Central memory CD4-positive, alpha-beta T cell (primary cell): Measurements from ENCODE around the gene GCN1.

Experiments
- DNase-seq: peaks from one replicate; pipeline ENCODE4 v3.0.0; 2022

The GCN1 gene

DNA sequence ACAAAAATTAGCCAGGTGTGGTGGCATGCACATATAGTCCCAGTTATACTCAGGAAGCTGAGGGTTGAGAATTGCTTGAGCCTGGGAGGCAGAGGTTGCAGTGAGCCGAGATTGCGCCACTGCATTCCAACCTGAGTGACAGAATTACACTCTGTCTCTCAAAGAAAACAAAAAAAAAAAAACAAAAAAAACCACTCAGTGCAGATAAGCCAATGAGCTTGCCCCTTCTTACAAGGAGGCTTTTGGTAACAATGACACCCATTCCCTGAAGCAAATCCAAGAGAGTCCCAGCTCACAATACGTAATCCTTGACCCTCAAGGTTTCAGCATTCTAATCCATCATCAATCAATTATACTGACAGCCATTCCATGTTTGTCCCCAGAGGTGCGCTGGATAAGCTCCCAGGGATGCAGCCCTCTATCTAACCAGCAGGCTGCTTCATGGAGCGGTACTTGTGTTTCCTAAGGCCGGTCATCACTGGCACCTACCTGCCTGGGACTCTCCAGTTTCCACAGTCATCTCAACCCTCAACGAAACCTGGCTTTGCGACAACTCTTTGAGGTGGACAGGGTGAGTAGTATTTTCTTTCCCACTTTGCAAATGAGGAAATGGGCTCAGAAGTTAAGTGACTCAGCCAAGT, 12.4 kb downstream of the GCN1 start:
- DNase-seq, result no peak

DNA sequence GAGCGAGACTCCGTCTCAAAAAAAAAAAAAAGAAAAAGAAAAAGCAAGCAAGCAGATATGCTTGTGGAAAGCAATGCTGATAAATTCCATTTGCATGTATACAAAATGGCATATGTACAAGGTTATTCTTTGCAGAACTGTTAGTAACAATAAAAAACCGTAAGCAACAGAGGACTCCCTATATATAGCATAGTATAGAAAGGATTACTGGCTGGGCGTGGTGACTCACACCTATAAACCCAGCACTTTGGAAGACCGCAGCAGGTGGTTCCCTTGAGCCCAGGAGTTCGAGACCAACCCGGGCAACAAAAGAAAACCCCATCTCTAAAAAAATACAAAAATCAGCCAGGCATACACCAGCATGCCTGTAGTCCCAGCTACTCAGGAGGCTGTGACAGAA, 13.5 kb downstream of the GCN1 start:
- no peak for DNase-seq

DNA sequence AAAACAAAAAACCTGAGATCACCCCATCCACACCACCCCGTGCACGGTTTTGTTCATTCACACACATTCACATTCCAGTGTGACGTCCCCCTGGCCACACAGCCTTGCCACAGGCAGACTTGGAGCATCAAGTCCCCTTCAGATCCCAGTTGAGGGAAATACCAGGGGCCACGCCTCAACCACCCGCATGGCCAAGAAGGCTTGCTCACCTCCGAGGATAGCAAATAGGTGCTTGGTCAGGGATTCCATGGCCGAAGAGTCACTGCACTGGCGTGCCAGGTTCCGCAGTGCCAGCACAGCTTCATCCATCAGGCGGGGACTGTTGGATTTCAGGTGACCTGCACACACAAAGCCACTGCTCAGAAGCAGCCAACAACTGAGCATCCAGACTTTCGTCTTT, 19.0 kb downstream of the GCN1 start:
- DNase-seq, result no peak

DNA sequence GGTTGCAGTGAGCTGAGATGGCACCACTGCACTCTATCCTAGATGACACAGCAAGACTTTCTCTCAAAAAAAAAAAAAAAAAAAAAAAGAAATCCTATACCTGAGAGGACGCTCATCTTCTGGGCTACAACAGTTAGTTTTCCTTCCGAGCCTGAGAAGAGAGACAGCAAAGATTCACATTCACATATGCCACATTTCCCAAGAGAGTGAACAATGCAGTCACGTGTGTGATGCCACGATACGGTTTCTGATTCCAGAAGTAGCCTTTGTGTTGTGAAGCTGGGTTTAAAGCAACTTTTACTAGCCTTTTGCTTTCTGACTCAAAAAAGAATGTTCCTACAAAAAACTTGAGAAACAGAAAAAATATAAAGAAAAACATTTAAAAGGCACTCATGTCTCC, 19.5 kb downstream of the GCN1 start:
- DNase-seq, result no peak

DNA sequence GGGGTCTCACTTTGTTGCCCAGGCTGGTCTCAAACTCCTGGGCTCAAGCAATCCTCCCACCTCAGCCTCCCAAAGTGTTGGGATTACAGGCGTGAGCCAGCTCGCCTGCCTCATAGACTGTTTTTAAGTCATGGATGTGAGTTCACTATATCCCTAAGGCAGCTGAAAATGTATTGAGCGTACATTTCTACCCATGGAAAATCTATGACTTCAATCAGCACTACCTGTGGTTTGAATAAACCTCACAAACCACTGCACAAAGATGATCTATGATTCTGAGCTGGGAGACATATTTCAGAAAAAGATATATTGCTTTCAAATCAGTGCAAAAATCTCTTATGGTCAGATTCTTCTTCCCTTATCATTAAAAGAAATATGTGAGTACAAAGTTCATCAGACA, 22.5 kb downstream of the GCN1 start:
- DNase-seq, result no peak

DNA sequence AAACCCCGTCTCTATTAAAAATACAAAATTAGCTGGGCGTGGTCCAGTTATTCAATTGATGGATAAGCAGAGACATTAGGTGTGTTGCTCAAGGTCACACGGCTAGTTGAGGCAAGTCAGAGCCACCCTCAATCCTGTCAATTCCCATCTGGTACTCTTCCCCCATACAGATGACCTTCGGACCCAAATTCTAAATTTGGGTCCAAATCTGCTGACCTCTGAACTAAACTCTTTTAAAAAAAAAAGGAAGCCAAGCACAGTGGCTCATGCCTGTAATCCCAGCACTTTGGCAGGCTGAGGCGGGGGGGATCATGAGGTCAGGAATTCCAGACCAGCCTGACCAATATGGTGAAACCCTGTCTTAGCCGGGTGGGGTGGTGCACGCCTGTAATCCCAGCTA, 23.9 kb downstream of the GCN1 start:
- DNase-seq, result no peak

DNA sequence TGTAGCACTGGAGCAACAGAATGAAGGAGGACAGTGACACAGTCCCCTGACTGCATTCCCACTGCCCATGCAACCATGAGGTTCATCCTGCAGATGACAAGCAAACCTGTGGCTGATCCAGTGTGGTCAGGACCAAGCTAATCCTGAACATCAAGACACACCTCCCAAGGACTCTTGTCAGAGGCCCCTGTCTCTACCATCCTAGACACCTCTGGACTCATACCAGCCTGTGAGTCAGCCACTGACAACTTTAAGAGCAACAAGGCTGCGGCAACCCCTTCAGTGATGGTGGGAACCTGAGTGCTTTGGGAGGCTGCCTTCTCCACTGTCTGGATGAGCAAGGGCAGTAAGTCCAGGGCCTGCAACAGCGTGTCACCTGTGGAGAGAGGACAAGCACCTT, 24.6 kb downstream of the GCN1 start:
- DNase-seq, result no peak

DNA sequence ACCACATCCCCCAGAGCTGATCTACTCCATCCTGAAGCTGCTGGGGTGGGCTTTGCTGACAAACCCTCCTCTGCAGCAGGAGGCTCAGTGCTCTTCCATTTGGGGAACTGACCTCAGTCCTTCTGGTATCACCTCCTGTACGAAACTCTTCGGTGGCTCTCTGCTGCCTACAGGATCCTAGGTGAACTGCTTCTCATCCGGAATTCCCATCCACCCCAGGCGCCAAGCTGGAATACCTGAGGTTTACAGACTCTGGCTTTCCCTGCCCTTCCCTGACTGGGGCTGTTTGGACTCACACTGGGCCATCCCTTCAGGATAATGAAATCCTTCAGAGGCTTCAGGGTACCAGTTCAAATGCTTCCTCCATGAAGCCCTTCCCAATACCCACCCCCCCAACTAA, 26.2 kb downstream of the GCN1 start:
- DNase-seq, result no peak

DNA sequence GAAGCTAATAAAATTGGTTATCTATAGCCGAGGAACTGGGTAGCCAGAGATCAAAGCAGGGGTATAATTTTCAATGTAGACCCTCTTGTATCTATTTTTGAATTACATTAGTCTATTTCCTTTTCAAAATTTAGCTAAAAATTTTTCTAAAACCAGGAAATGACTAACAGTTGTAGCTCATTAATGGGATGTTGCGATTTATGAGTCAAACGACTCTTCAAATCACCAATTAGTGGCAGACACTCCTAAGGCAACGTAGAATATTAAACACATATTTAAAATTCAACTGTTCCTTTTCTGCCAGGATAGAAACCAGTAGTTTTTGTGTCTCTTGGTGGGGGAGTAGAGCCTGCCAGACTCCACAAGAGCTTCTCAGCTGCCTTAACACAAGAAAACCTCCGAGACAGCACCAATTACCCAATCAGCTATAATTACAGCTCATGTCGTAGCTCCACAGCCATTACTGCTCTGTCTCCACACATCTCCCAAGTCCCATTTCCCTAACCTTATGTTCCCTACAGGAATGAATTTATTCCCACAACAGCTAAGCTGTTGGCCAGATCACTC, 26.9 kb downstream of the GCN1 start:
- no peak for DNase-seq

DNA sequence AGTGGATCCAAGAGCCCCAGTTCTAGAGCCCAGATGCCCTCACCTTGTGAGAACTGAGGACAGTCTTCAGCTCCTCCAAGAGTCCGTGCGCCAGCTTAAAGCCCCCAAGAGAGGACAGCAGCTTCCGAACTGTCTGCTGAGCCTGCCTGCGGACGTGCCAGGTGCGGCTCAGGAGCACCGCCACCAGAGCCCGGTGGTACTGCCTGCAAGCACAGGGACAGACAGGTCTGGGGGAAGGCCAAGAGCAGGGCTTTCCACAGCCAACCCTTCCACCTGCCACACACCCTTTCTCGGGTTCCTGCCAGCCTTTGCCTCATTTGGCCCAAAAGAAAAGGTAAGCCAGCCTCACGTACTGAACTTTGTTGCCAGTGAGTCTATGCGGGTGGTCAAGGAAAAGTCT, 30.2 kb downstream of the GCN1 start:
- DNase-seq, result no peak

DNA sequence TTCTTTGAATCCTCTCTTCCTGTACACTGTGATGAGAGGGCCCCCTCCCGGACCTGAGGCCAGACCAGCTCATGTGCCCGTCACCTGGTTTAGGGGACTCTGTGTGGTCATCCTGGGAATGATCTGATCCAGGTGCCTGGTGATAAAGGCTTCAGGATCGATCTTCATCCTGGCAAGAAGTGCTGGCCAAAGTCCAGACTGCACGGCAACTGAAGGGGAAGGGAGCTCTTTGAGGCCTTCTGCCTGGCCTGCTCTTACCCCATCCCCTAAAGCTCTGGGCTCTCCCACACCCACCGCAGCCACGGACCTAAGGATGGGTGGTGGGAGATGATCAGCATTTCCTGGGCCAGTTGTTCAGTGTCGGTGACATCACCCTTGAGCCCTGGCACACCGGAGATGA, 31.8 kb downstream of the GCN1 start:
- no peak for DNase-seq

DNA sequence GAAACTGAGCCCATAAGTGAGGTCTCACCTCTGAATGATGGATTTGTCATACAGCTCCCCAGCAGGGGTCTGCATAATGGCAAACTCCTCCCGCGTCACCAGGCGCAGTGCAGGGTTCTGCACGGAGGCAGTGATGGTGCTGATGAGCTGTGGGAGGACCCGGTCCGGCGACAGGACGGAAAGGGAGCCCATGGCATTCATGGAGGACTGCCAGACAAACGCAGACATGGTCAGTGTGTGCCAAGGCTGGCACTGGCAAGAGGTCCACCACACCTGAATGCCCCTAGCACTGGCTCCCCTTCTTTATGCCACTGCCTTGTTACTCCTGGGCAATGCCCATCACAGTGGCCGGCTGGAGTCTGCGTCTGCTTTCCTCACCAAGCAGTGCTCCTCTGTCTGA, 32.7 kb downstream of the GCN1 start:
- DNase-seq, result no peak

DNA sequence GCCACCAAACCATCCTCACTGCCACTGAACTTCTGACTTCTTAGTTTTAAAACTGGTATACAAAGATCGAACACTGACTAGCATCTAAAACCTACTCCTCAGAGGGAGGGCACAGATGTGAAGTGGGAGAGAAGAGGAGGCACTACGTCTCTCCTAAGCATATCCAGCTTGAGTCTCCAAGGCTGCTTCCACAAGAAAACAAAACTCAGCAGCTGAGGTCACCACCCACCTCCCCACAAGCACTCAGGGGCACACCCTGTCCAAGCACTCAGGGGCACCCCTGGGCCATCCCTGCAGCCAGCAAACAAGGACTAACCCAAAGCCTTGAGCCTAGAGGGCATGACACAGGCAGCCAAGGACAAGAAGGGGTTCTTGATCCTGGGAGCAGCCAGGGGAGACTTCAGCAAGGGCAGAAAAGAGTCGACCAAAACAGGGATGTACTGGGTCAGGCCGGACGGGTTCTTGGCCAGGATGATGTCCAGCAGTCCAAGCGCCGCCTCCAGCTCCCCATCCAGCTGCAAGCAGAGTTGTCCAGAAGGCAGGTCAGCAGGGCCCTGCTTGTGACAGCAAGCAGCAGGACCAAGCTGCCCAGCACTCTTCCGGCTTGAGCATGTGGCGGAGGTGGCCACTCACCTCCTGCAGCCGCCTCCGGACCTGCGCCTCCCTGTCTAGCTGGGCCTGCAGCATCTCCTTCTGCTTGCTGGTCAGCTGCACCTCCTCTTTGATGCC, 34.8 kb downstream of the GCN1 start:
- DNase-seq, result no peak

DNA sequence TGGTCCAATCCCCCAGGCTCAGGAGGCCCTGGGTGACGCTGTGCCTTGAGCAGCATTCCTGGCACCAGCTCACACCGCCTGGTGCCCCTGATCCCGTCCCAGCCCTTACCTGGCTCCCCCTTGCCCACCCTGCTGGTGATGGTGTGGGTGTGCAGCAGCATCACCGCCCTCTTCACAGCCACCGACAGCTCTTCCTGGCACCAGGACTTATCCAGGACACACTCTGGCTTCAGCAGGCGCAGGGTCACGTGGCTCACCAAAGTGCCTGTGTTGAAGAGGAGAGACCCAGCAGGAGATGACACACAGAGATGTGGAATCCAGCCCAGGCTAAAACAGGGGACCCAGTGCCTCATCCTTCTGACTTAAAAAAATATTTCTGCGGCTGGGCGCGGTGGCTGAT, 36.2 kb downstream of the GCN1 start:
- no peak for DNase-seq

DNA sequence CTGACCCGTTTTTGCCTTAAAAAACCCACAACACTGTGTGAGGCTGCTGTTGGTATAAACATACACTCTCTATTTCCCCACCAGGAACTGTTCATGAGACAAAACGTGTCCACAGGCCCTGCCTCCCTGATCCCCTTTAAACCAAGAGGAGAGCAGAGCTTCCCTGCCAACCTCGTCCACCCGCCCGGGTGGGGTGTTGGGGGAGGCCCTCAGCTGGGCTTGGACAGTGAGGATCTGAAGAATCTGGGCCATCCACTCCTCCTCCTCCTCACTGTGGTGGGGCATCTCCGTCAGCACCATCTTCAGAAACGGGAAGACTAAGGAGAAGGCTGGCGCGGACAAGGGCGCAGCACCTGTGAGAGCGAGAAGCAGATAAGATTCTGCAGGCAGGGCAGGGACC, 36.8 kb downstream of the GCN1 start:
- no peak for DNase-seq

DNA sequence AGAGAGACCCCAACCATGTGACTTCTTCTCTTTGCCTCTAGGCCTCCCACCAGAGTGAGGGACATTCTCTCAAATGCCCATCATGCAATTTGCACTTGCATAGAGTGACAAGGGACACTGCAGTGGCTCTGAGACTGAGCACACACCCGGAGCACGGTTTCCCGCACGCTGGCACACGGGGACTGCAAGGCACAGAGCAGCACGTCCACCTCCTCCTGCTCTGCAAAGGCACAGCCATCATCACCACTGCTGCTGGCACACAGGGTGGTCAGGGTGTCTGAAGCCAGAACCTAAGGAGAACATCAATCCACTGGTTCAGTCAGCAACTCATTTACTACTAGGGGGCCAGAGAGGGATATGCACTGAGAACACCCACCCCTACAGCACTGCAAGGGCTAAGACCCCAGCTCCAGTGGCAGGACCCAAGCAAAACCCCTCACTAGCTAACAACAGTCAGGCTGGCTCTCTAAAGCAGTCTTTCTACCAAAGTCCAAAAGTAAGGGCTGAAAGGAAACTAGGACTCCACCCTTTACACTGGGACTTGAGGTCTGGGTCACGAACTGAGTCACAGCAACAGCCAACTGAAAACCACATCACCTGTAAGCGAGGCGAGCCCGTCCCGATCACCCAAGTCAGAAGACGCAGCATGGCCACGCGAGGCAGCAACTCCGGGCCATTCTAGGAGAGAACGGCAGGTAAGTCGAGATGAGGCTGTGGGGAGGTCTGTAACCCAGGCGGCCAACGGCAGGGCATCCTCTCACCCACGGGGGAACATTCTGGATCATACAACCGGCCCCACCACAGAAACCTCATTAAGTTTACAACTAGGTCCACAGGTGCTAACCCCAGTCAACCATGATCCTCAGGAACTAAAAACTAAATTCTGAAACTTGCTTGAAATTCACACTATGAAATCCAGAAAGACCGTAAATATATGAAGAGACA, 37.9 kb downstream of the GCN1 start:
- no peak for DNase-seq

DNA sequence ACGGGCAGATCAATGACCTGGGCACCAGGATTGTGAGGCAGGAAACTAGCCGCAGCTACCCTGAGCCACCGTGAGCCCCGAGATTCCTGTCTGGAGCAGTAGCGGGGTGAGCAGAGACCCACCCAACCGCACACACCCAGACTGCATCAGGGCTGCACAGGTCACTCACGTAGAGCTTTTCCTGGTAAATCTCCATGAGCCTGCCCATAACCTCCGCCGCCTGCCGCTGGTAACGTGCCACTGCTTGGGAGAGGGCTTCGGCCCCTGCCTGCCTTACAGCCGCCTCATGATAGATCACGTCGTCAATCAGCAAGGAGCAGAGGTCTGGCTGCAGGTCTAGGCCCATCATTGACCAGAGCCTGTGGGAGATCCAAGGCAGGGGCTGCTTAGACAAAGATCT, 39.4 kb downstream of the GCN1 start:
- DNase-seq, result no peak

DNA sequence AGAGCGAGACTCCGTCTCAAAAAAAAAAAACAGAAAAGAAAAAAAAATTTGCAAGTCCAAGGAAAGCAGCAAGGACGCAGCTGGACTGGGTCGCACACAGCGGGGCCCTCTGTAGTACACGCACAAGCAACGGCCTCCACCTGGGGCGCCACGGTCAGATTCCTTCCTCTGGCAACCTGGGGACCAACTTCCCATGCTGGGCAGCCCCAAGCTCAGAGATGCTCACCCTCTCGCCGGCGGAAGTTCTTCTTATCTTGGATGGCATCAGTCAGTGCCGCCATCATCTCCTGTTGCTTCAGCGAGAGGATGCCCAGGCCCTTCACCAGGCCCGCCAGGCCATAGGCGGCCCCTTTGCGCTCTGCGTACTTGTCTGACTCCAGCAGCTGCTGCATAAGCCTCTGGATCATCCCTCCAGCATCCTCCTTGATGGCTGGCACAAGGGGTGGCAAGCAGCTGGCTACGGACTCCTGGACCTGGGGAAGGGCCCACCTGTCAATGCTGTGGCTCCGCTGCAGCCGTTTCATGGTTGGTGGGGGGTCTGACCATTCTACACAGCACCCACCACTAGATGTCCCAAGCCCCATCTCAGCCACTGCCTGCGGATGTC, 43.5 kb downstream of the GCN1 start:
- DNase-seq, result no peak

DNA sequence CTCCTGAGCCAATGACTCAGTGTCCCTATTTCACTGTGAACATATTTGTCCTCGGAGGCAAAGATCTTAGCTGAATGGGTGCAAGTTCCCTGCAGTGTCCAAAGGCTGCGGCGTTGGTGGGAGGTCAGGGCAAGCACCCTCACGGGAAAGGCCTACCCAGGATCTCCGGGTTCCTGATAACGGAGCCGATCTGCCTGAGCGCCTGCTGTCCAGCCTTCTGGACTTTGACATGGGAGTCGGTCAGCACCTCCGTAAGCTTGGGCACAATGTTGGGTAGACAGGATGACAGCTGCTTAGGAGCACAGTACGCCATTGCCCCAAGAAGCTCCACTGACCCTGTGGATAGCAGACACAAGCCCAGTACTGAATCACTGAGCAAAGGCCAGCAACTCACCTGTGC, 46.5 kb downstream of the GCN1 start:
- DNase-seq, result no peak

DNA sequence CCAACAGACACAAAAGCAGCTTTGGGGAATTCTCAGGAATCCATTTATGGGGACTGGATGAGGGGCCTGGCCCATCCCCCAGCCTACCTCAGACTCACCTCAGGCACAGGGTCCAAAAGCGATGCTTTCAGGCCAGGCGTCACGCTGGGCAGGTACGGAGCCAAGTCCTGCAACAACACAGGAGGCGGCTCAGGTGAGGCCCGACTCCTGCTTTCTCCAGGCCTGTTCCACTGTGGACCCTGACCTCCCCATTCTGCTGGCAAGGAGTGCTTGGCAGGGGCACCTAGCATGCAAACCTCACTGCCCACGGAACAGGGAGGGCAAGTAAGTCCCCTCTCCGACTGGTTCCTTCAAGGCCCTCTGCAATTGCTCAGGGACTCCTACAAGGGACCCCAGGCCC, 49.4 kb downstream of the GCN1 start:
- no peak for DNase-seq

DNA sequence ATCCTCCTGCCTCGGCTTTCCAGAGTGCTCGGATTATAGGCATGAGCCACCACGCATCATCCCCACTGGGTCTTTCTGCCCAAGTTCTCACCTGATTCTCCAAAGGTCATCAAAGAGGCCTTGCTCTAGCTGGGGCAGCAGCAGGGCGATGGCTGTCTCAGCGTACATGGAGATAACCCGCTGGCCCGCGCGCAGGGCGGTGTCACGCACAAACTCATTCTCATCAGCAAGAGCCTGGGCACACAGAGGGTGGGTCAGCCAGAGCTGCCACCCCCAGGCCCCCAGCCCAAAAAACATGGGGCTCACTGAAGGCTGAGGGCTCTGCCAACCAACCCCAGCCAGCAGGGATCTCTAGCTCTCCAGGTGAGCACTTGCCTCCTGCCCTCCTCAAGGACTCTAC, 50.3 kb downstream of the GCN1 start:
- DNase-seq, result no peak

DNA sequence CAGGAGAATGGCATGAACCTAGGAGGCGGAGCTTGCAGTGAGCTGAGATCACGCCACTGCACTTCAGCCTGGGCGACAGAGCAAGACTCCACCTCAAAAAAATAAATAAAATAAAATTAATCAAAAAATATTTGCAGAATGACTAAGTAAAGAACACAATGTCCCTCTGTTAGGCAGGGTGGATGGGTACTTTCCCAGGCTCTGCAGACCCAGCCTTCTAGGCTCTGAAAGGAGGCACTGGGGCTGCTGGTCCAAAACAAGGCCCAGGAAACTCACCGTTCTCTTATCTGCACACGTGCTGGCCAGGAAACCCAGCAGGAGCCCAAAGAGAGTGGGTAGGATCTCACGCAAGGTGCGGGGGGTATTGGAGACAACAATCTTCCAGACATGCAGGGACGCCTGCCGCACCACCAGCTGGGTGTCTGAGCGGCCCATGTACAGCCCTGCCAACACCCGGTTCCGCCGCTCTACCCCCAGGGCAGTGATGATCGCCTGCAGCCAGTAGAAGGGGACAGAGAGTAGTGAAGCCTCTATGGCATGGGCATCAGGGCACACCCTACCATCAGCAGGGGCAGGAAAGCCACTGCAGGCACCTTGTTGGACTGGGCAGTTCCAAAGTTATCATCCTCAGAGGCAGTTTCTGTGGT, 52.2 kb downstream of the GCN1 start:
- DNase-seq, result no peak

DNA sequence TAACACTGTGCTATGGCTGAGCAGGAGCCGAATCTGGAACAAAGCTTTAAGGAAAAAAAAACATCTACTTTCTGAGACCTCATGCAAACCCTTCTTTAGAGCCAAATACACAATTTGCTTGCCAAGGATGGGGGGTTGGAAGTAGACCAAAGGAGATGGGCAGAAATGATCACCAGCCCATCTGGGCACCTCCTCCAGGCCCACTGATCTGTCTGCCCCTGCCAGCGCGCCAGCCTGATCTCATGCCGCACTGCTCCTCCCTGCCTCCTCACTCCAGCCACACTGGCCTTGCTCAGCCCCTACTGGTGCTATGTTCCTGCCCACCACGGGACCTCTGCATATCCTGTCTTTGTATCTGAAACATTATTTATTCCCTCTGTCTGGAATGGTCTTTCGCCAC, 53.2 kb downstream of the GCN1 start:
- no peak for DNase-seq
